ENCODE measurements around the gene DIS3L2.
"Not testable (repeated sequence)": the region's sequence is repeated elsewhere in the genome, so short reads cannot be mapped to it uniquely, and the experiment has no call there.

The DIS3L2 gene

DNA sequence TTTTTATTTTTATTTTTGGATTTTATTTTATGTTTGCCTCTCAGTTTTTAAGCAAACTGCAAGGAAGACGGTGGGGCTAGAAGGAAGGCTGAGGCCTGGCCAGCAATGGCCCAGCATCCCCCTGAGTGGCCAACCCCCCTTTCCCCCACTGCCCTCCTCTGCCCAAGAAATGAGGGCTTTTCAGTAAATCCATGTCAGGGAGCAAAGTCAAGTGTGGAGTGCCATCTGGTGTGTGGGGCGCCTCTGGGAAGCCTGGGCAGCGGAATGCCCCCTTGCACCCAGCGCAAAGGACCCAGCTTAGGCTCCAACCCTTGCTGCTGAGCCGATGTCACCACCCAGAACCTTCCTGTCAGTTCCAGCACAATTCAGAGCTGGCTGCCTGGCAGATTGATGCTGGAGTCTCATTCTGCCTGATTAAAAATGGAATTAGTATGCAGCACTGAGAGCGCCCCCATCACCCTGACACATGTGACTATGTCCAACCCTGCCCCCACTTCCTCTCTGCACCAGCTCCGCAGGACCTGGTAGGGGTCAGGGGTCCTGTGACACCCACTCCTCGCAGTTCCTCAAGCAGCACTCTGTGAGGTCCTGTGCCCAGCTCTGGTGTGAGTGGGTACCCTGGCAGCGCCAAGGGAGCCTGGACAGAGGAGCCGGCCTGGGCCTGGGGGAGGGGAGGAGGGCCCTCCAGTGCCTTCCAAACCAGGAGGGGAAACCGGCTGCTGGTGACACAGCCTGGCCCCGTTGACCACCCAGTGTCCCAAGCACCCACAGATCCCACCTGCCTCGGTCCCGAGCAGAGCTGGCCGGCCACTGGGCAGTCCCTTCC, 407.8 kb downstream of the DIS3L2 start:
- no peak for DNase-seq (ENCODE audit: low read depth in 2 of 2)

GRCh38 chr2:232370007-232370406, 408.5 kb downstream of the DIS3L2 start:
- not testable (repeated sequence) for DNase-seq (ENCODE audit: low read depth in 2 of 2)

DNA sequence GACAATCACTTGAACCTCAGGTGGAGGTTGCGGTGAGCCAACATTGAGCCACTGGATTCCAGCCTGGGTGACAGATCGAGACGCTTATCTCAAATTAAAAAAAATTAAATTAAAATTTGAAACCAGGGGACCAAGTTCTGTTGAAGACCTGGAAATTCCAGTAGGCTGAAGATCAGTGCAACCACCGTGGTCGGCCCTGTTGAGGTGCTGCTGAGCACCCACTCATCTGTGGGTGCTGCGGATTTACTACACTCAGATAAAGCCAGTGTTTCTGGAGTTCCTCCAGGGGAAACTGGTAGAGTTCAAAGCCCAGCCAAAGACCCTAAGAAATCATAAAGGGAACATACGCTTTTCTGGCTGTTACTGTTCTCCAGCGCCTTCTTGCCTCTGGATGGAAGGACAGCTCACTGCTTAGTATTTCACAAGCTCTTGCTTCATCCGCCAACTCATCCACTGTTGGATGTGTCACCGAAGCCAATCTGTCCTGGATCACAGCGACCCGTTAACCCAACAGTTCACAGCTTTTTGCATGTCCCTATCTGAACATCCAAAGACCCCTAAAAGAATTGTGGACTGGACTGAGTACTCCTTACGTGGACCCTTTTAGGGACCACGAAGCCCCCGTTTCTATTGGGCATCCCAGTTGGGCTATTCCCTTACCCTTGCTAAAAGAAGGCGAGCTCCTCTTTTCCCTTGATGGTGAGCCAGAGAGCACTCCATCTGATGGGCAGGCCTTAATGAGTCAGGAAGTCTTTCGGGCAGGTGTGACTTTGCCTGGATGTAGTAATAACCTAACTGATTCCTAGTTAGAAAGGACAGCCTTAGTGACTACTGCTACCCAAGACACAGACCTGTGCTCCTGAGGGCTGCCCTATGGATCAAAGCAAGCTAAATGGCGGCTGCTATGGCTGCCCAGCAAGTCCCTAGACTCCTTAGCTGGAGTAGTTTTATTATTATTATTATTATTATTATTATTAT, 411.0 kb downstream of the DIS3L2 start:
- no peak for DNase-seq (ENCODE audit: low read depth in 2 of 2)

- no peak for DNase-seq (ENCODE audit: low read depth in 2 of 2)
Measured at GRCh38 chr2:232374356-232374755, 412.8 kb downstream of the DIS3L2 start.

- no peak for DNase-seq (ENCODE audit: low read depth in 2 of 2)
Measured at GRCh38 chr2:232375164-232375563, 413.7 kb downstream of the DIS3L2 start.

GRCh38 chr2:232376260-232376659, 414.7 kb downstream of the DIS3L2 start:
- no peak for DNase-seq (ENCODE audit: low read depth in 2 of 2)

DNA sequence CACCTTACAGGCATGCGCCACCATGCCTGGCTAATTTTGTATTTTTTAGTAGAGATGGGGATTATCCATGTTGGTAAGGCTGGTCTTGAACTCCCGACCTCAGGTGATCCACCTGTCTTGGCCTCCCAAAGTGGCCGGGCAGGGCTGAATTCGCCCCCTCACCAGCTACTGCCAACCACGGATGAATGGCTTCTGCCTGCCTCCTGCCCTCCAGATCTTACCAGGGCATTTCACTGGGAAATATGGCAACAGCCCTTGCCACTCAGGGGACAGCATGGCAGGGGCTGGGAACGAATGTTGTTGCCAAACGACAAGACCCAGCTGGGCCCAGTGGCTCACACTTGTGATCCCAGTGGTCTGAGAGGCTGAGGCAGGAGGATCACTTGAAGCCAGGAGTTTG, 415.2 kb downstream of the DIS3L2 start:
- DNase-seq (ENCODE audit: low read depth in 2 of 2) = no peak

DNA sequence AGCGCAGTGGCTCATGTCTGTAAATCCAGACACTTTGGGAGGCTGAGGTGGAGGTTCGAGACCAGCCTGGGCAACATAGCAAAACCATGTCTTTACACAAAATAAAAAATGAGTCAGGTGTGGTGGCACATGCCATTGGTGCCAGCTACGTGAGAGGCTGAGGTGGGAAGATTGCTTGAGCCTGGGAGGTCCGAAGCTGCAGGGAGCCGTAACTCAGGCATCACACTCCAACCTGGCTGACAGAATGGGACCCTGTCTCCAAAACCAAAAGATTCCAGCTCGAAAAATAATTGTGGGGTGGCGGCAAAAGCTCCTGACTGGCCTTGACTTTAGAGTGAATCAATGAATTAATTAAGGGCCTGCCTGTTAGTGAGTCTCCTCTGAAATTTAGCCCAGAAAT, 415.8 kb downstream of the DIS3L2 start:
- DNase-seq (ENCODE audit: low read depth in 2 of 2) = no peak

- no peak for DNase-seq (ENCODE audit: low read depth in 2 of 2)
Measured at GRCh38 chr2:232377841-232378734, 416.6 kb downstream of the DIS3L2 start.

DNA sequence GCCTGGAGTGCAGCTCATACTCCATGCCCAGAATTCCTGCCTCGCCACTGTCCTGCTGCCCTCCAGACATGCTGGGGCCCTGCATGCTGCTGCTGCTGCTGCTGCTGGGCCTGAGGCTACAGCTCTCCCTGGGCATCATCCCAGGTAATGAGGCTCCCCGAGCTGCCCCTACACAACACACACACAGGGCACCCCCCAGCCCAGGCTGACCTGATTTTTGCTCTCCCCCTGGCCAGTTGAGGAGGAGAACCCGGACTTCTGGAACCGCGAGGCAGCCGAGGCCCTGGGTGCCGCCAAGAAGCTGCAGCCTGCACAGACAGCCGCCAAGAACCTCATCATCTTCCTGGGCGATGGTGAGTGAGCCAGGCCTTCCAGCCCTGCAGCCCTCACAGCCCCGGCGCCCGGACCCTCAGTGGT, 417.2 kb downstream of the DIS3L2 start, which contains the start of gene ALPP:
Gene ALPP, plus strand, starts transcription at position 17 of the 417 bp plus-strand sequence. Its CDS starts 52 bp downstream, at position 69.
- not testable (repeated sequence) for DNase-seq (ENCODE audit: low read depth in 2 of 2)

DNA sequence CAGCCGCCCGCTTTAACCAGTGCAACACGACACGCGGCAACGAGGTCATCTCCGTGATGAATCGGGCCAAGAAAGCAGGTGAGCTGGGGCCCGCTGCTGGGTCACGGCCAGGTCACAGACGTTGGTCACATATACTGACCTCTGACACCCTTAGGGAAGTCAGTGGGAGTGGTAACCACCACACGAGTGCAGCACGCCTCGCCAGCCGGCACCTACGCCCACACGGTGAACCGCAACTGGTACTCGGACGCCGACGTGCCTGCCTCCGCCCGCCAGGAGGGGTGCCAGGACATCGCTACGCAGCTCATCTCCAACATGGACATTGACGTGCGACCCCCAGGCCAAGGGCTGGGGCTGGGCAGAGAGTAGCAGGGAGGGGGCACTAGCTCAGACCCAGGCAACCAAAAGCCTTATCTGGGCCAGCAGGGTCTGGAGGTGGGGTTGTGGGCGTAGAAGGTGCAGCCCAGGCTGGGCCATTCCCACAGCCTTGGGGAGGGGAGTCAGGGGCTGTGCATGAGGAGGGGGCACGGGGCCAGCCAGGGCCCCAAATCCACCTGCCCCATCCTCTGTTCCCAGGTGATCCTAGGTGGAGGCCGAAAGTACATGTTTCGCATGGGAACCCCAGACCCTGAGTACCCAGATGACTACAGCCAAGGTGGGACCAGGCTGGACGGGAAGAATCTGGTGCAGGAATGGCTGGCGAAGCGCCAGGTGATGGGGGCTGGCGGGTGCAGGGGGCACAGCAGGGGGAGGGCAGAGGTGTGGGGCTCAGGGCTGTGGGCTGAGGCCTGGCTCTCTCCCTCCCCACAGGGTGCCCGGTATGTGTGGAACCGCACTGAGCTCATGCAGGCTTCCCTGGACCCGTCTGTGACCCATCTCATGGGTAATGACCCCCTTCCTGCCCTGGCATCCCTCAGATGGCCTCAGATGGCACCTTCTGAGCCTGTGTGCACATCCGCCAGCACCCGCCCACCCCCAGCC, 418.4 kb downstream of the DIS3L2 start:
- not testable (repeated sequence) for DNase-seq (ENCODE audit: low read depth in 2 of 2)

DNA sequence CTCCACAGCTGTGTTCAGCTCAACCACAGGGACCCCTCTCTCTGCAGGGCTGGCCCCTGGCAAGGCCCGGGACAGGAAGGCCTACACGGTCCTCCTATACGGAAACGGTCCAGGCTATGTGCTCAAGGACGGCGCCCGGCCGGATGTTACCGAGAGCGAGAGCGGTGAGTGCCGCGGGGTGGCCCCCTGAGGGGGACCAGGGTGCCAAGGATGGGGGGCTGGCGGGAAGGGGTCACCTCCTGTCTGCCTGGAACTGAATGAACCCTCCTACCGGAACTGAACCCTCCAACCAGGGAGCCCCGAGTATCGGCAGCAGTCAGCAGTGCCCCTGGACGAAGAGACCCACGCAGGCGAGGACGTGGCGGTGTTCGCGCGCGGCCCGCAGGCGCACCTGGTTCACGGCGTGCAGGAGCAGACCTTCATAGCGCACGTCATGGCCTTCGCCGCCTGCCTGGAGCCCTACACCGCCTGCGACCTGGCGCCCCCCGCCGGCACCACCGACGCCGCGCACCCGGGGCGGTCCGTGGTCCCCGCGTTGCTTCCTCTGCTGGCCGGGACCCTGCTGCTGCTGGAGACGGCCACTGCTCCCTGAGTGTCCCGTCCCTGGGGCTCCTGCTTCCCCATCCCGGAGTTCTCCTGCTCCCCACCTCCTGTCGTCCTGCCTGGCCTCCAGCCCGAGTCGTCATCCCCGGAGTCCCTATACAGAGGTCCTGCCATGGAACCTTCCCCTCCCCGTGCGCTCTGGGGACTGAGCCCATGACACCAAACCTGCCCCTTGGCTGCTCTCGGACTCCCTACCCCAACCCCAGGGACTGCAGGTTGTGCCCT, 419.9 kb downstream of the DIS3L2 start:
- DNase-seq (ENCODE audit: low read depth in 2 of 2) = not testable (repeated sequence)

DNA sequence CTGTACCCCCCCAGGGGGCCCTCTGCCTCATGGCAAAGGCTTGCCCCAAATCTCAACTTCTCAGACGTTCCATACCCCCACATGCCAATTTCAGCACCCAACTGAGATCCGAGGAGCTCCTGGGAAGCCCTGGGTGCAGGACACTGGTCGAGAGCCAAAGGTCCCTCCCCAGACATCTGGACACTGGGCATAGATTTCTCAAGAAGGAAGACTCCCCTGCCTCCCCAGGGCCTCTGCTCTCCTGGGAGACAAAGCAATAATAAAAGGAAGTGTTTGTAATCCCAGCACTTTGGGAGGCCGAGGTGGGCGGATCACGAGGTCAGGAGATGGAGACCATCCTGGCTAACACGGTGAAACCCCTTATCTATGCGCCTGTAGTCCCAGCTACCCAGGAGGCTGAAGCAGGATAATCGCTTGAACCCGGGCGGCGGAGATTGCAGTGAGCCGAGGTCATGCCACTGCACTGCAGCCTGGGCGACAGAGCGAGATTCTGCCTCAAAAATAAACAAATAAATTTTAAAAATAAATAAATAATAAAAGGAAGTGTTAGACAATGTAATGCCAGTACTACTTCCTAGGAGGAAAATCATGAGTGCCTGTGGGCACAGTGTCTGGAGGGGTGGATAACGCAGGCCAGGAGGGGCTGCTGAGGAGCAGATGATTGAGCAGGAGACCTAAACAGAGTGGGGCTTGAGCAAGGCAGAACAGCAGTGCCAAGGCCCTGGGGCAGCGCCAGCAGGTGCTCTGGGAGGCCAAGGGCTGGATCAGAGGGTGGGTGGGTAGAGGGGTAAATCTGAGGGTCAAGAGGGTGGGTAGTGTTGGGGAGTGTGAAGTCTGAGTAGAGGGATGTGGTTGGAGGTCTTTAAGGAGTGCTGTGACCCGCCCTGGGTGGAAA, 421.1 kb downstream of the DIS3L2 start:
- DNase-seq (ENCODE audit: low read depth in 2 of 2) = no peak

- no peak for DNase-seq (ENCODE audit: low read depth in 2 of 2)
Measured at GRCh38 chr2:232384466-232384865, 423.0 kb downstream of the DIS3L2 start.

GRCh38 chr2:232385058-232385457, 423.5 kb downstream of the DIS3L2 start:
- not testable (repeated sequence) for DNase-seq (ENCODE audit: low read depth in 2 of 2)

DNA sequence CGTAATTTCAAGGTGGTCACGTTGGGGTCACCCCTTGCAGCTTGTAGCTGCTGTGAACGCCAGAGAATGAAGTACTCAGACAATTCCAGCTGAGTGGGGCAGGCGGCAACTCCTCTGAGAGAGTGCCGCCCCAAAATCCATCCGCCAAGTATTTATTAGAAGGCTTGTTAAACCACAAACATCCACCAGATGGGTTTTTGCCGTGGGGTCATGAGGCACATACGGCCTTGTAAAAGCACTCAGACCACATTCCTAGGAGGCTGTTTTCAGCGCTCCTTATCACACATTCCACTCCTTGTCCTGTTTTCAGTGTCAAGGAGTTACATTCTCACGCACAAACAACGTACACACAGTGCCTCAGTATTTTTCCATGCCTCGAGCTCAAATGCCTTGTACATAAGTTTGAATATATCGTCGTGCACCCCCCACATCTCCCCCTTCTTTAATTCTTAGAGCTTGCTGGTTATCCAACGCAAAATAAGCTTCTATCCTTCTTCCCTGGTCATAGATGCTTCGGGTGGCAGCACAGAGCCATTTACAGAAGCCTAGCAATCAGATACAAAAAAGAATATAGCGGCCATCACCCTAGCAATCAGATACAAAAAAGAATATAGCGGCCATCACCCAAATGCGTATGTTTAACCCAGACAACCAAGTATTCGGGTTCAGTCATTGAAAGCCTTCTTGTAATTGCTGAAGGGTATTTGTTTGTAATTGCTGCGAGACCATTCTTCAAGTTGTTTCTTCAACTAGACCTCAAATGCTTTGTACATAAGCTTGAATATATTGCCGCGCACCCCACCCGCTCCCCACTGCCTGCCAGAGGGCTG, 424.4 kb downstream of the DIS3L2 start:
- no peak for DNase-seq (ENCODE audit: low read depth in 2 of 2)

DNA sequence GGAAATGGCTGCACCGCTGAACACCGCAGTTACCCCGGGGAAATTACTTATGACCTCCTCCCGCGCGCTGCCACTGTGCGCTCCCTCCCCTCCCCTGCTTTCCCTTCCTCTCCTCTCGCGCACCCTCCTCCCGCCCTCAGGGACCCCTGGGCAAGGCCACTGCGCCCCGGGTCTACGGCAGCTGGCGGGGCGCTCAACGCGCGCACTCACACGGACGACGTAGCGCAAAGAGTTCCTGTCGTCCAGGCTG, 424.9 kb downstream of the DIS3L2 start:
- no peak for DNase-seq (ENCODE audit: low read depth in 2 of 2)
